Caco-2 (cell line): ENCODE results near the gene IGLL5. TPM values are rescaled to one million over a fixed set of nuclear protein-coding genes. Genes with fewer than 3 reads are reported as not detected.

Source experiments
- BruUV-seq: library from RNA; stranded (reverse); fragments of 400-500 nt; replicated peaks from 2 replicates; lab custom pipeline; 2021; lab: Mats Ljungman, UMichigan
- CTCF ChIA-PET: fragments of 300-600 bp; sonication (Branson Sonifier 250); formaldehyde crosslinking; loops from one replicate; lab custom pipeline; 2022; ENCODE audit warnings: antibody characterized with exemption; lab: Charles Lee
- POLR2A ChIA-PET: fragments of 300-600 bp; sonication (Branson Sonifier 250); formaldehyde crosslinking; loops from one replicate; lab custom pipeline; 2022; ENCODE audit warnings: antibody characterized with exemption; lab: Charles Lee
- DNase-seq, 2 experiments: peaks; one replicate each; pipeline versions ENCODE4 v3.0.0 to v3.0.0-alpha.2; 2020 to 2022
- H3K27me3 ChIP-seq: replicated peaks from 2 replicates; pipeline ENCODE4 v1.6.0; 2011; ENCODE audit warnings: low read length; ENCODE audit not compliant: control insufficient read depth, insufficient read depth
- H3K36me3 ChIP-seq: 2 replicates; pipeline ENCODE4 v1.5.1; 2011; ENCODE audit warnings: low read length; ENCODE audit not compliant: control insufficient read depth, insufficient read depth
- H3K4me1 ChIP-seq: fragments of 250-450 bp; sonication (Bioruptor Pico); 2 replicates; pipeline ENCODE4 v1.5.1; 2020; ENCODE audit warnings: mild to moderate bottlenecking
- H3K4me3 ChIP-seq: 2 replicates; pipeline ENCODE4 v1.5.1; 2011; ENCODE audit warnings: low read depth, mild to moderate bottlenecking, control low read depth, low read length
- H3K9me3 ChIP-seq: fragments of 250-450 bp; sonication (Bioruptor Pico); 2 replicates; pipeline ENCODE4 v1.5.1; 2020; ENCODE audit warnings: mild to moderate bottlenecking, moderate library complexity
- H3K27ac Mint-ChIP-seq: one replicate; pipeline ENCODE4 v1.8.0; 2022; ENCODE audit warnings: mixed read lengths; ENCODE audit not compliant: unreplicated experiment
- H3K27me3 Mint-ChIP-seq: one replicate; pipeline ENCODE4 v1.8.0; 2022; ENCODE audit warnings: mixed read lengths; ENCODE audit not compliant: insufficient read depth, unreplicated experiment
- H3K36me3 Mint-ChIP-seq: one replicate; pipeline ENCODE4 v1.8.0; 2022; ENCODE audit warnings: mild to moderate bottlenecking, mixed read lengths; ENCODE audit not compliant: insufficient read depth, unreplicated experiment
- H3K4me1 Mint-ChIP-seq: one replicate; pipeline ENCODE4 v1.8.0; 2022; ENCODE audit warnings: low read depth, mixed read lengths; ENCODE audit not compliant: unreplicated experiment
- H3K4me3 Mint-ChIP-seq: one replicate; pipeline ENCODE4 v1.8.0; 2022; ENCODE audit warnings: mild to moderate bottlenecking, moderate library complexity, mixed read lengths; ENCODE audit not compliant: unreplicated experiment
- H3K9me3 Mint-ChIP-seq: one replicate; pipeline ENCODE4 v1.8.0; 2022; ENCODE audit warnings: mixed read lengths; ENCODE audit not compliant: unreplicated experiment
- CTCF ChIP-seq, 2 experiments: fragments of 200-600 bp in 1 of 2; IDR thresholded peaks; 1 replicate in 1 of 2; 2 replicates in 1 of 2; pipeline versions ENCODE4 v1.5.1 to v1.8.0; 2011 to 2022; ENCODE audit warnings: antibody characterized with exemption in 1 of 2, control low read depth in 1 of 2, inconsistent platforms in 1 of 2, low read depth in 1 of 2, low read length in 1 of 2, mild to moderate bottlenecking in 1 of 2, moderate library complexity in 1 of 2; ENCODE audit not compliant: insufficient read depth in 1 of 2, severe bottlenecking in 1 of 2, unreplicated experiment in 1 of 2
- intact Hi-C: fragments of 100-400 bp; cut with micrococcal nuclease; formaldehyde crosslinking; loops from one replicate; pipeline ENCODE4 v1.10.0; 2022; ENCODE audit not compliant: unreplicated experiment
- total RNA-seq: library from RNA; stranded (reverse); gene quantifications from 2 replicates; pipeline ENCODE4 v1.2.3, GENCODE V29; 2022

IGLL5 gene
- total RNA-seq, 1 experiment from 2014 or later, result not detected

DNA sequence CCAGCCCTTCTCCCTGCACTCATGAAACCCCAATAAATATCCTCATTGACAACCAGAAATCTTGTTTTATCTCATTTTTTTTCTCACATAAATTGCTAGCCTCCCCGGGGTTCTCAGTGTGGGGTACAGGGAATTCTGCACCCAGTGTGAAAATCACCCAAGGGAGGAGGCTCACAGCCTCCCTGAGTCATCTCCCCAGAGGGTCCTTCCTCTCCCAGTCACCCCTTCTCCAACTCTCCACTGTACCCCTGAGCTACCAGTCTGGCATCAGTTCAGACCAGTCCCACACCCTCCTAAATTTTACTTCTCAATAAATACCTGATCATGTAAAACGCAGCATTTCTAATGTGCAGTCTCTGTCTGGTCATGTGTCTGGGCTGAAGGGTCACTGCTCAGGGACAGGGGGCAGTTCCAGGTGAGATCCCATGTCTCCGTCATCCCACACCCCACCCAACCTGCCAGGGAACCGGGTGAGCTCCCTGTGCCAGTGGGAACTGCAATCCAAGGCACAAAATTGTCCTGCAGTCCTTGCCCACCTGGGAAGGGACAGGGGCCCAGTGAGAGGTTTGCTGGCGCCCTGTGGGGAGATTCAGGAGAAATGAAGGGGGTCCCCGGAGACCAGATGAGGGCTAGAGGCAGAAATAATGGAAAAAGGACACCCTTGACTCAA is 8.3 kb downstream of the IGLL5 start:
- Mint-ChIP-seq H3K27me3 (peaks cover 15% of the 10 kb centered on the region), H3K4me1 (no peaks in the 10 kb centered on the region), H3K36me3 (no peaks in the 10 kb centered on the region), H3K9me3 (no peaks in the 10 kb centered on the region), H3K27ac (no peak overlapping the region), H3K4me3 (no peak overlapping the region)
- ChIA-PET POLR2A (no interaction called here), CTCF (no interaction called here)
- no peaks in the 10 kb centered on the region for H3K4me1 ChIP-seq
- peak in 1 of 2 experiments; percentile 14 for DNase-seq
- intact Hi-C loops, result no loop called here
- TF ChIP-seq CTCF (IDR thresholded peaks at IDR 0.05; ENCODE audit: insufficient read depth in 1 of 2, low read depth in 1 of 2, low read length in 1 of 2, severe bottlenecking in 1 of 2, unreplicated experiment in 1 of 2), result no peak
- no peaks in the 10 kb centered on the region for H3K36me3 ChIP-seq
- no peaks in the 10 kb centered on the region for H3K27me3 ChIP-seq
- no peaks in the 10 kb centered on the region for H3K9me3 ChIP-seq
- BruUV-seq, result no TSS peak
- H3K4me3 ChIP-seq, result no peak overlapping the region

DNA sequence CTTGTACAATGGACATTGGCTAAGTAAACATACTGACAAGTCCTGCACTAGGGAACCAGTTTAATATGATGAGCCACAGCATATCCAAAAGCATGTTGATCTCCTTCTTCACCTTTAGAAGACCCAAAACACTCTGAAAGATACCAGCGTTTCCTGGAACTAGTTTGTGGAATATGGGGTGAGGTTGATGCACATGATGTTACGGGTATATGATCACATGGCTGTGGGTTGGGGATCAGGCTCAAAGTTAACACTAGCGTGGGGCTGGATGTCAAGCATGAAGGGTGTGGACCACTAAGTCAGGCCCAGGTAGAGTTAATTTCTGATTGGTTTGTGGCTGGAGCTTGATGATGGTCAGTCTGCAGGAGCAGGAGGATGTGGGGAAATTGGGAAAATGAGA is 9.0 kb downstream of the IGLL5 start:
- no peak for TF ChIP-seq CTCF (IDR thresholded peaks at IDR 0.05; ENCODE audit: insufficient read depth in 1 of 2, low read depth in 1 of 2, low read length in 1 of 2, severe bottlenecking in 1 of 2, unreplicated experiment in 1 of 2)
- no peak for DNase-seq
- no TSS peak for BruUV-seq
- Histone ChIP-seq H3K27me3 (no peaks in the 10 kb centered on the region), H3K4me3 (no peak overlapping the region), H3K36me3 (no peaks in the 10 kb centered on the region), H3K4me1 (no peaks in the 10 kb centered on the region), H3K9me3 (no peaks in the 10 kb centered on the region)
- H3K36me3 Mint-ChIP-seq, result no peaks in the 10 kb centered on the region
- POLR2A ChIA-PET, result no interaction called here
- intact Hi-C loops, result no loop called here
- no peak overlapping the region for H3K27ac Mint-ChIP-seq
- H3K4me3 Mint-ChIP-seq, result no peak overlapping the region
- no peaks in the 10 kb centered on the region for H3K9me3 Mint-ChIP-seq
- peaks cover 11% of the 10 kb centered on the region for H3K27me3 Mint-ChIP-seq
- no peaks in the 10 kb centered on the region for H3K4me1 Mint-ChIP-seq
- CTCF ChIA-PET, result interaction anchor here (1.1 kb wide), 1 partner anchor 12 kb away, joined by 3 read pairs; no protein-coding TSS in a partner anchor

GRCh38 chr22:22897091-22897490 is 9.5 kb downstream of the IGLL5 start:
- Histone ChIP-seq H3K4me1 (no peaks in the 10 kb centered on the region), H3K27me3 (no peaks in the 10 kb centered on the region), H3K9me3 (no peaks in the 10 kb centered on the region), H3K4me3 (no peak overlapping the region), H3K36me3 (no peaks in the 10 kb centered on the region)
- H3K27me3 Mint-ChIP-seq, result peaks cover 11% of the 10 kb centered on the region
- no peak for TF ChIP-seq CTCF (IDR thresholded peaks at IDR 0.05; ENCODE audit: insufficient read depth in 1 of 2, low read depth in 1 of 2, low read length in 1 of 2, severe bottlenecking in 1 of 2, unreplicated experiment in 1 of 2)
- H3K27ac Mint-ChIP-seq, result no peak overlapping the region
- no TSS peak for BruUV-seq
- intact Hi-C loops, result no loop called here
- H3K4me3 Mint-ChIP-seq, result no peak overlapping the region
- H3K36me3 Mint-ChIP-seq, result no peaks in the 10 kb centered on the region
- H3K4me1 Mint-ChIP-seq, result no peaks in the 10 kb centered on the region
- DNase-seq, result peak in 1 of 2 experiments; percentile 12
- ChIA-PET CTCF (interaction anchor here (1.1 kb wide), 1 partner anchor 12 kb away, joined by 3 read pairs; no protein-coding TSS in a partner anchor), POLR2A (no interaction called here)
- H3K9me3 Mint-ChIP-seq, result no peaks in the 10 kb centered on the region
